ENCODE data around the gene HEBP2.

Gene HEBP2

GRCh38 chr6:138461647-138462046 lies 57.6 kb downstream of the HEBP2 start:
- ATAC-seq = no peak
- TF ChIP-seq PATZ1 (CRISPR knock-in tag; IDR thresholded peaks at IDR 0.05; ENCODE audit: borderline replicate concordance) (no peak), ZNF565 (CRISPR knock-in tag; conservative IDR thresholded peaks at IDR 0.05; ENCODE audit: low read depth) (no peak), ZFP3 (CRISPR knock-in tag; IDR thresholded peaks at IDR 0.05) (no peak), ZNF8 (CRISPR knock-in tag; IDR thresholded peaks at IDR 0.05) (no peak), POU6F1 (CRISPR knock-in tag; IDR thresholded peaks at IDR 0.05; ENCODE audit: borderline replicate concordance, low read depth) (no peak), ZFP30 (CRISPR knock-in tag; IDR thresholded peaks at IDR 0.05) (no peak), SNAI2 (CRISPR knock-in tag; IDR thresholded peaks at IDR 0.05) (no peak), CREB5 (CRISPR knock-in tag; IDR thresholded peaks at IDR 0.05; ENCODE audit: low read depth) (no peak), ARNTL (CRISPR knock-in tag; IDR thresholded peaks at IDR 0.05; ENCODE audit: borderline replicate concordance, low read depth) (no peak), CSRNP3 (CRISPR knock-in tag; IDR thresholded peaks at IDR 0.05) (no peak), ZC3H10 (CRISPR knock-in tag; IDR thresholded peaks at IDR 0.05) (no peak), GLIS3 (CRISPR knock-in tag; IDR thresholded peaks at IDR 0.05) (no peak), ESRRG (CRISPR knock-in tag; IDR thresholded peaks at IDR 0.05) (no peak), ISL1 (CRISPR knock-in tag; IDR thresholded peaks at IDR 0.05) (no peak), ZNF70 (CRISPR knock-in tag; IDR thresholded peaks at IDR 0.05) (no peak), PPARA (CRISPR knock-in tag; IDR thresholded peaks at IDR 0.05; ENCODE audit: borderline replicate concordance) (no peak), RARB (CRISPR knock-in tag; IDR thresholded peaks at IDR 0.05) (no peak)

- ATAC-seq = no peak
- no peak for TF ChIP-seq OSR1 (CRISPR knock-in tag; IDR thresholded peaks at IDR 0.05)
- no peak for TF ChIP-seq ESRRG (CRISPR knock-in tag; IDR thresholded peaks at IDR 0.05)
- TF ChIP-seq ZFP30 (CRISPR knock-in tag; IDR thresholded peaks at IDR 0.05) = no peak
- TF ChIP-seq ARNTL (CRISPR knock-in tag; IDR thresholded peaks at IDR 0.05; ENCODE audit: borderline replicate concordance, low read depth) = no peak
- TF ChIP-seq ZNF70 (CRISPR knock-in tag; IDR thresholded peaks at IDR 0.05) = no peak
- no peak for TF ChIP-seq ZC3H10 (CRISPR knock-in tag; IDR thresholded peaks at IDR 0.05)
- TF ChIP-seq GLIS3 (CRISPR knock-in tag; IDR thresholded peaks at IDR 0.05) = no peak
- no peak for TF ChIP-seq TOX (CRISPR knock-in tag; IDR thresholded peaks at IDR 0.05; ENCODE audit: borderline replicate concordance)
- no peak for TF ChIP-seq SNAI2 (CRISPR knock-in tag; IDR thresholded peaks at IDR 0.05)
Observed at GRCh38 chr6:138464085-138464484, 60.1 kb downstream of the HEBP2 start.

GRCh38 chr6:138465007-138465645 lies 61.1 kb downstream of the HEBP2 start:
- TF ChIP-seq CSDC2 (CRISPR knock-in tag; IDR thresholded peaks at IDR 0.05) (no peak), TOX (CRISPR knock-in tag; IDR thresholded peaks at IDR 0.05; ENCODE audit: borderline replicate concordance) (no peak), ZFP30 (CRISPR knock-in tag; IDR thresholded peaks at IDR 0.05) (no peak), CREB5 (CRISPR knock-in tag; IDR thresholded peaks at IDR 0.05; ENCODE audit: low read depth) (no peak), TSHZ2 (CRISPR knock-in tag; IDR thresholded peaks at IDR 0.05) (no peak)
- ATAC-seq = peak; percentile 74

All from SK-N-SH treated with all-trans-retinoic acid at 6 μM for 48 hours (cell line).